DMS114 treated with DMSO at 0.1 percent for 48 hours (cell line): ENCODE data around the gene MYO7B.
"Not testable (repeated sequence)": the region's sequence is repeated elsewhere in the genome, so short reads cannot be mapped to it uniquely, and the experiment has no call there.

Experiments used
- DNase-seq: peaks from one replicate; lab custom pipeline; 2025; ENCODE audit not compliant: unreplicated experiment; lab: John Stamatoyannopoulos, UW

Gene MYO7B

DNA sequence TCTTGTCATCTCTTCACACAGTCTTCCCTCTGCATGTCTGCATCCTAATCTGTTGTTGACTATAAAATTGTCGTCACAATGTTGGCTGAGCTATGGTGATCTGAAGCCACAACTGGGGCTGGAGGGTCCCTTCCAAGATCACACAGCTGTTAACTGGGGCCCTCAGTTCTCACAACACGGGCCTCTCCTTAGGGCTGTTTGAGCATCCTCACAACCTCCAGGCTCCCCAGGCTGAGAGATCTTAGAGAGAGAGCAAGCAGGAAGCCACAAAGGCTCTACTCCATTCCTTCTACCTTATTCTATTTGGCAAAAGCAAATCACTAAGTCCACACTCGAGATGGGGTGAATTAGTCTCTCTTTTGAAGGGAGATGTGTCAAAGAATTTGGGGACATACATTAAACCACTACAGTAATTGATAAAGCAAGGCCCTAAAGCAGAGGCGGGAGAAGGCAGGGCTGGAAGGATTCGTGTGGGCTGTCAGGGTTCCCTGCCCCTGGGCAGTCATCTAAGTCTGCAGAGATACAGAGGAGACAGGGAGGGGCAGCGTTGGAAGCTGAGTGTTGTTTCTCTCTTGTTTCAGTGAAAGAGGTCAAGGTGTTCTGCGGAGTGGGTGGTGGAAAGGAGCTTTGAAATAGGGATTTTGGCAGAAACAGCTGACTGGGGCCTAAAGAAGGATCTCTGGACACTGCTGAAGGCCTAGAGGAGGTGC is 15.9 kb downstream of the MYO7B start:
- DNase-seq, result no peak

DNA sequence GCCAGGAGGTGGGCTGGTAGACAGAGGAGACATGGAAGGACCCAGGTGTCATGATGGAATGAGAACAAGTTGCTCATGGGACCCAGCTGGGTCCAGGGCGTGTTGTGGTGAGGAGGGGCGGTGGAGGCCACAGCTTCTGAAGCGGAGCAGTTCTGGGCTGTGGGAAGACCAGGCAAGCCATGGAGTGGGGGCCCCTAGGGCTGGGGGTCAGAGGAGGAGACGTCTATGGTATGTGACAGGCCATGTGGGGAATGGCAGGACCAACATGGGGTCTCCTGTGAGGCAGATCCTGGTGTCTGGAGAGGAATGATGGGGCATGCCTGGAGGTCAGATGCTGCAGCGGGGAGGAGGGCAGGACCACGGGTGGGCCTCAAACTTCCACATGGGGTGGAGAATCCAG is 16.9 kb downstream of the MYO7B start:
- no peak for DNase-seq

GRCh38 chr2:127552846-127553245 is 17.4 kb downstream of the MYO7B start:
- no peak for DNase-seq

DNA sequence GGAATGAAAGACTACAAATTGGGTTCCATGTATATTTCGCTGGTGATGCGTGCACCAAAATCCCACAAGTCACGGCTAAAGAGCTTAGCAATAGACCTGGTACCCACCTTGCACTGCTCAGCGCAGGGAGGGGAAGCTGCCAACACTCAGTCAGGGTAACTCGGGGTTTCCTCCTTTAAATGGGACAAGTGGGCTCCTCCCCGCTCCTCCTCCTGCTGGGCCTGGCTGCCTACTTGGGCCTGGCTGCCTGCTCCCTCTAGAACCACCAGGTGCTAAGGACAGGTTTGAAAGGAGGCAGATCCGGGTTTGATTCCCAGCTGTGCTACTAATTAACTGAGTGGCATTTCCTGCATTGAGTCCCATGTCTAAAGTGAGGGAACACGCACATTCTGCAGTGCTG is 23.4 kb downstream of the MYO7B start:
- no peak for DNase-seq

GRCh38 chr2:127559454-127559853 is 24.0 kb downstream of the MYO7B start:
- no peak for DNase-seq

- no peak for DNase-seq
Observed at GRCh38 chr2:127560201-127560930, 24.9 kb downstream of the MYO7B start.

DNA sequence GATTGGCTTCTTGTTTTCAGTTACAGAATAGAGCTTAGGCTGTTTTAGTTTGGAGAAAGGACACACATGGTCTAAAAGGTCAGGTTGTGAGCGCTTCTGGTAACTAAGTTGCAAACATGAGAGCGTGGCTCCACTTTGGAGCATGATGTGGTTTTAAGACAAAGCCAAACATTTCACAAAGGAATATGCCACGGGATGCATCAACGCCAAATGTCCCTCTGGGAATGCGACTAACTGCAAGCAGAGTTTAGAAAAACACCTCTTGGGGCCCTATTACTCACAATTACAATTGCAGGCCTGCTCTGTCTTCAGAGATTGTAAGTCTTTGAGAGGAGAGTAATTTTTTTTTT is 25.4 kb downstream of the MYO7B start:
- DNase-seq, result no peak

GRCh38 chr2:127561371-127561770 is 25.9 kb downstream of the MYO7B start:
- DNase-seq, result no peak

- DNase-seq, result no peak
Observed at GRCh38 chr2:127562936-127563335, 27.5 kb downstream of the MYO7B start.

DNA sequence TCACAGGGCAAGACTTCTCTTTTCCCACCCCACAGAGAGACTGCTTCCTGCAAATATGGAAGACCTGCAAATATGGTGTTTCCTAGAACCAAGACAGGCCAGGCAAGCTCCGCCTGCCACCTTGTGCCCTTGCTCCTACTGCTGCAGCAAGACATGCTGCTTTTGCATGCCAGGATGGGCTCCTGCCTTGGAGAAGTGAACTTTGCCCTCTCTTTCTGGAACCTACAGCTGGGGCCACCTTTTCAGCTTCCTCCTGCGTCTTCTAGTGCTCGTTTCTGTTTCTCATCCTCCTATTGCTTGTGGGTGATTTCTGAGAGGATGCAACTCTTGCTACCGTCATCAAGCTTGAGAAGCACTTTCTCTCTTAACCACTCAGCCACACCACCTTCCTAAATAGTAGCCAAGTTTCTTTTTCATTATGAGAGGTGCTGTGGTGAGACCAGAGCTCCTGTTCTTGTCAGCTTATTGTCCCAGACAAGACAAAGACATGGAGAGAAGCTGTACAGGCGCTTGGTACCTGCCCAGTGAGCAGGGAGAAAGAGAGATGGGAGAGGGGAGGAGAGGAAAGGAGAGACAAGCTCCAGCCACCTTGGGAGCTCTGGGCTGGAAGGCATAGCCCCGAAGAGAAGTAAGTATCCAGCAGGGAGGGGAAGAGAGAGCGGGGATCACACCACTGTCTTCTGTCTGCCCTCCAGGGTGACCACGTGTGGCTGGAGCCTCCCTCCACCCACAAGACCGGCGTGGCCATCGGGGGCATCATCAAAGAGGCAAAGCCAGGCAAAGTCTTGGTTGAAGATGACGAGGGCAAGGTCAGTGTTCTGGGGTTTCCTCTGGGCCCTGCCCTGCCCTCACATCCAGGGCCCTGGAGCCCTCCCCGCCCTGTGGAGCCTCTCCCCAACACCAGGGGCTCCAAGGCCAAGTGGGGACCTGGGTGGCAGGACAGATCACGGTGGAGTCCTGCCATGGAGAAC is 28.3 kb downstream of the MYO7B start:
- DNase-seq, result no peak

DNA sequence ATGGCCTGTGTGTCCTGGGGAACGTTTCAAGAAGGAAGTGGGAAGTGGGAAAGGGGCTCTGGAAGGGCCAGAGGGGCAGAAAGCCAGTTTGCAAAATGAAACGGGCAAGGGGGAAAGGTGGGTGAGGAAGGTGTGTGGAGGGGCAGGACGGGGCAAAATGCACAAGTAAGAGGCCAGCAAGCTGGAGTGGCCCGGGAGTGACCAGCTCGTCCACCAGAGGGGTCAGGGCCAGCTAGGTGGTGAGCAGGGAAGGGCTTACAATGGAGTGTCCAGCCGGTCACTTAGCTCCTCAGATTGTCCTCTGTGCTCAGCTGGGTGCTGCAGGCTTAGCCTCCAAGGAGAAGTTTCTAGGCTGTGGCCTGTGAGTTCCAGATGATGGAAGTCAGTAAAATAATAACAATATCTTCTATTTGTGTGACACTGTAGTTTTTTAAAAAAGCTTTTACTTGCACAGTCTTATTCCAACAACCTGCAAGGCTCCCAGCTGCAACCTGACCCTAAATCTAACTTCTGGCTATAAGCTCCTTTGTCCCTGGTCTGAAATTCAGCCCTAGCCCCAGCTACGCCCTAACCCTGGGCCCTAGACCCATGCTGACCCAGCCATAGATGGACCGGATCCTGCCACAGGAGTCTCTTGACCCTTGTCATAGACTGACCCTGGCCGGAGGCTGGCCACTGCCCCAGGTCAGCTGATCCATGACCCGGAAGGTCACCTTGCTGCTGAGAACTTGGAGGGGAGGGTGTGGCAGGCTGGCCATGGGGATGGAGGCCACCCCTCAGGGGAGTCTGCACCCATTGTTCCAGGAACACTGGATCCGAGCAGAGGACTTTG is 29.2 kb downstream of the MYO7B start:
- DNase-seq, result no peak

DNA sequence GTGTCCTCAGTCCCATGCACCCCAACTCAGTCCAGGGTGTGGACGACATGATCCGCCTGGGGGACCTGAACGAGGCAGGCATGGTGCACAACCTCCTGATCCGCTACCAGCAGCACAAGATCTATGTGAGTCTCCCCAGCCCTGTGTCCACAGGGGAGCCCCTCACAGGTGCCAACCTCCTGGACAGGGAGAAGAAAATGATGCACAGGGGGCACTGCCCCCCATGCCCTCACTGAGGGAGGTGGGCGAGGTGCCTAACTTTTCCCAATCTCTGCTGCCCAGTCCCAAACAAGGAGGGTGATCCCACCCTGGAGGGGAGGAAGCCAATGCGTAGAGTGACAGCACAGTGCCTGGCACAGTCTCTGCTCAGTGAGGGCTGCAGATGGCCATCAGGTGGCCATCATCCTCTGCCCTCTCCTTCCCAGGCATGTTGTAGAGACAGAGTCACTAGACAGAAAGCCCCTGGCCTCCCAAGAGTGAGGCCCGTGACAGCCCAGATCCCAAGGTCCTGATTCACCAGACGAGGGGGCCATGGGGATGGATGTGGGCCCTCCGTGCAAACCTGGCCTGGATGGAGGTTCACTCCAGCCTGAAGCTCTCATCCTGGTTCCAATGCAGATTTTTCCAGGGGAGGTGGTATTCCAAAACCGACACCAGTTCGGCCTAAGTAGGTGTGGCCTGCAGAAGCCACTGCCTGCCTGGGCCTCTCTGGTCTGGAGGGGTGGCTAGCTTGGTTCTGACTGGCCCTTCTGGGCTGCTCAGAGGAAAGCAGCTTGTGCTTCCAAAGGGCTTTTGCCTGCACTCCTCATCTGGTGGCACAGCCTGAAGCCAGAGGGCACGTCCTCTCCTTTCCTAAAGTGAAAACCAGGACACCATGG is 30.0 kb downstream of the MYO7B start:
- DNase-seq, result no peak

DNA sequence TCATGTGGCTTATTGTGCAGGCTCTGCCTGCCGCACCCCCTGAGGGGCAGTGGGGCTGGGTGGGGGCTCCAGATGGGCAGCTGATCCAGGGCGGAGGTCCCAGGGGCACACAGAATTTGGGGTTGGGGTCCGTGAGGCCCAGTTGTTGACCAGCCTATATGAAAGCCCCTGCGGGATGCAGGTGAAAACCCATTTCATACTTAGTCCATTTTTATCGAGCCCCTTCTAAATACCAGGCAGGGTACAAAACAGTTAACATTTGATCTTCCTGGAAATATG is 30.6 kb downstream of the MYO7B start:
- no peak for DNase-seq

- DNase-seq, result no peak
Observed at GRCh38 chr2:127566576-127566975, 31.1 kb downstream of the MYO7B start.

- no peak for DNase-seq
Observed at GRCh38 chr2:127567351-127567854, 31.9 kb downstream of the MYO7B start.

- DNase-seq, result no peak
Observed at GRCh38 chr2:127568128-127568527, 32.6 kb downstream of the MYO7B start.

DNA sequence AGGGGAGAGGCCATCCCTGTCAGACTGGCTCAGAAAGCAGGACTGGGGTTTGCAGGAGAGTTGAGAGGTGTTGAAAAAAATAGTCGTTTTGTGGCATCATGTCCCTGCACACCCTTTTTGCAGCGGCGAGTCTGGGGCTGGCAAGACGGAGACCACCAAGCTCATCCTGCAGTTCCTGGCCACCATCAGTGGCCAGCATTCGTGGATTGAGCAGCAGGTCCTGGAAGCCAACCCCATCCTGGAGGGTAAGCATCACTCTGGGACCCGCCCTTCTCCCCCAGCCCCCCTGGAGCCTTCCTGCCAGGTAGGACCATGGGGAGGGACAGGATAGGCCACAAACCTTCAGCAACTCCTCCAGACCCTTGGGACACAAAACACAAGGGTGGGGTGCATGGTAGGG is 34.2 kb downstream of the MYO7B start:
- no peak for DNase-seq

DNA sequence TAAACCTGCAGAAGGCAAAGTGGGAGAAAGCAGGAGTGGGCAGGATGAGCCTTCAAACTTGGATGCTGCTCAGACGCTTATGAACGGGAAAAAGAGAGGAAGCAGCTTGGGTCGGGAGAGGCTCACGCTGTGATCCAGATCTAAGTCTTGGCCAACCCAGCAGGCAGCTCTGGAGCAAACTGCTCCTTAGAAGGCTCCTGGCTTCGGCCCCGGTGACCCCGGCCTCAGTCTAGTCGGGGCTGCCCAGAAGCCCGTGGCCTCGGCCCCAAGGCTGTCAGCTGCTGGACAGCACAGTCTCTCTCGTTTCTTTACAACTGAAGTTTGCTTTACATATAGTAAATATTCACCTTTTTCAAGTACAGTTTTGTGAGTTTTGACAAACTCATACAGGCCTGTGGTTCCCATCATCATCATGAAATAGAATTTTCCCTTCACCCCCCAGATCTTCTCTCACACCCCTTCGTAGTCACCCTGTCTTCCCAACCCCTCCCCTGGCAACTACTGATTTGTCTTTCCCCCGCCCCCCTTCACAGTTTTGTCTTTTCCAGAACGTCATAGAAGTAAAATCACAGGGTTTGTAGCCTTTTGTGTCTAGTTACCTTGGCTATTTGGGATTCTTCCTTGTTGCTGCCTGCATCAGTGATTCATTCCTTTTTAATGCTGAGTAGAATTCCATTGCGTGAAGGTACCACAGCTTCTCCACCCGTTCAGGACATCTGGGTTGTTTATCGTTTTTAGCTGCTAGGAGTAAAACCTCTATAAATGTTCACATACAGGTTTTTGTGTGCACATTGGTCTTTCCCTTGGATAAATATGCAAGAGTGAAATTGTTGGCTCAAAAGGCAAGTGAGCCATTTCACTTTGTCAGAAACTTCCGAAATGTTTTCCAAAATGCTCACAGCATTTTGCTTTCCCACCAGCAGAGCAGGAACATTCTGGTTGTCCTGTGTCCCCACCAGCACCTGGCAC is 35.1 kb downstream of the MYO7B start:
- DNase-seq, result no peak

DNA sequence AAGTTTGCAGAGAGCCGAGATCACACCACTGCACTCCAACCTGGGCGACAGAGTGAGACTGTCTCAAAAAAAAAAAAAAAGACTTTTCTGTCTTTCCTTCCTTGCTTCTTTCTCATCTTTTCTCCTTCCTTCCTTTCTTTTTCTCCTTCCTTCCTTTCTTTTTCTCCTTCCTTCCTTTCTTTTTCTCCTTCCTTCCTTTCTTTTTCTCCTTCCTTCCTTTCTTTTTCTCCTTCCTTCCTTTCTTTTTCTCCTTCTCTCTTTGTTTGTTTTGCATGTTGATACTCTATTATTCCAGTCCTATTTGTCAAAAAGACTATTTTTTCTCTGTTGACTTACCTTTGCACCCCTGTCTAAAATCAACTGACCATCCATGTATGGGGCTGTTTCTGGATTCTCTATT is 36.9 kb downstream of the MYO7B start:
- not testable (repeated sequence) for DNase-seq
